NT2/D1 (cell line): ENCODE measurements around the gene NIPBL.

Experiments used
- SUZ12 ChIP-seq: IDR thresholded peaks from 2 replicates; pipeline ENCODE4 v1.6.1; 2011; ENCODE audit not compliant: insufficient read length, insufficient read depth; ENCODE audit errors: extremely low read depth
- YY1 ChIP-seq: IDR thresholded peaks from 2 replicates; pipeline ENCODE4 v1.6.1; 2011; ENCODE audit not compliant: insufficient read length, insufficient read depth
- ZNF274 ChIP-seq: IDR thresholded peaks from 2 replicates; pipeline ENCODE4 v1.6.1; 2011; ENCODE audit warnings: mild to moderate bottlenecking, low read depth, low read length

- TF ChIP-seq YY1 (no peak), ZNF274 (no peak), SUZ12 (no peak)
Observed at GRCh38 chr5:36900283-36900682, 23.7 kb downstream of the NIPBL start.
